GM18951 (cell line): ENCODE measurements around the gene TTLL10.

ENCODE experiments used
- POLR2A ChIP-seq: IDR thresholded peaks from 4 replicates; pipeline ENCODE4 v1.6.1; 2011; ENCODE audit warnings: mild to moderate bottlenecking; ENCODE audit not compliant: insufficient read length, insufficient read depth; ENCODE audit errors: extremely low read depth
- in situ Hi-C: fragments of 300-500 bp; cut with MboI; formaldehyde crosslinking; loops from one replicate; pipeline ENCODE4 v1.12.0; 2022; ENCODE audit warnings: low sequenced_read_pairs, mixed read lengths, inconsistent platforms; ENCODE audit not compliant: unreplicated experiment

Gene TTLL10

DNA sequence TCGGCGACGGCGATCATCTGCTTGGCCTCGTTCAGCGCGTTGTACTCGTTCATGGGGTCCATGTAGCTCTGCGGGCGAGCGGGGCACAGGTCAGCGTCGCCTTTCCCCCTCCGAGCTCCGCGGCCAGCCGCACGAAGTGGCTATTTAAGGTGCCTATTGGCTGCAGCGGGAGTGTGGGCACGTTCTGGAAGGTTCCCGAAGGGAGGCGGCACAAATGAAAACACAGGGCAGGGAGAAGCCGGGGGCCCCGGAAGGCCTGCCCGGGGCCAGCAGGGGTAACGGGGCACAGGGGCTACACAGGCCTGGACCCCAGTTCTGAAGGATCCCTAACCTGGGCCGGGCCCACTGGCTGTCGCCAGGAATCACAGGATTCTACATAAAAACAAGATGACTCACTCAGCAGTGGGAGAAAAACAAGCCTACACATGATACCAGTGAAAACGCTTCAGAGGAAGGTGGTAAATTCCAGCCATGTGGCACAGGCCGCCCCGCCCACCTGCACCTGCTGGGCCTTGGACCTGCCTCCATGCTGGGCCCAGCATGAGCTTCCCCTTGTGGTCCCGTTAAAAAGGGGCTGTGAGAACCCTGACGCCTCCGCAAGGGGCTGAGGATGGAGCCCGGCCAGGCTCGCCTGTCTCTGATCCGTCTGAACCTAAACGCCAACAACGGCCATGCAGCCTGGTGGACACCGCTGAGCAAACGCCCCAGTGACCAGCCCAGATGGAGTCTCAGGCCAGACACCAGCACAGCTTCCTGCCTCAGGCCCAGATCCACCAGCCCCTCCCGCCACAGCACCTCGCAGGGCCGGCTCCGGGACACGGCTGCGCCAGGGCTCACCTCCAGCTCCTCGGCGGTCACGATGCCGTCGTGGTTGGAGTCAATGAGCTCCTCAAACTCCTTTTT, 44.2 kb downstream of the TTLL10 start:
- in situ Hi-C loops, result no loop called here
- TF ChIP-seq POLR2A, result no peak

DNA sequence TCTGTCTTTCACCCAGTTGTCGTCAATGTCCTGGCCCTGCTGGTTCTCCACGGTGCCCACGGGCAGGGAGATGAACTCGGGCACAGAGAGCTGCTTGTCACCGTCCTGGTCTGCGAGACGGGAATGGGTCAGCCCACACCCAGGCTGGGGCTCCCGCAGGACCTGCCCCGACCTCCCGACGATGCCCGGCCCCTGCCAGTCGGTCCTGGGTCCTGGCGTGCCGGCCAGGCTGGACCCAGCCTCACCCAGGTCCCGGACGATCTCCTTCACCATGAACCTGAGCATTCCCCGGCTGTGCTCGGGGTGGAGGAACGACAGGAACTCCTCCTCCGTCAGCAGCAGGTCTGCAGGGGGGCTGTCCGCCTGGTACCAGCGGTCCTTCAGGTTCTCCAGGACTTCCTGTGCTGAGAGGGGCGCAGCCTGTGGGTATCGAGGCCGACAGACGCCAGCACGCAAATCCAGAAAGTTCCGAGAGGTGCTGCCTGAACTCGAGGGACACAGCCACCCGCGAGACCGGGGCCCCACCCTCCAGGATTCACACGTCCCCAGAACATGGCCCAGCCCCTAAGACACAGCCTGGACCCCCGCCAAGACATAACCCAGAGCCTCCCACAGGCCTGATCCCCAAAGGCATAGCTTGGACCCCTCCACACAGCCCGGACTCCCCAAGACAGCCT, 45.0 kb downstream of the TTLL10 start:
- in situ Hi-C loops, result no loop called here
- no peak for TF ChIP-seq POLR2A

- in situ Hi-C loops, result no loop called here
Observed at GRCh38 chr1:1219341-1219740, 45.7 kb downstream of the TTLL10 start.

DNA sequence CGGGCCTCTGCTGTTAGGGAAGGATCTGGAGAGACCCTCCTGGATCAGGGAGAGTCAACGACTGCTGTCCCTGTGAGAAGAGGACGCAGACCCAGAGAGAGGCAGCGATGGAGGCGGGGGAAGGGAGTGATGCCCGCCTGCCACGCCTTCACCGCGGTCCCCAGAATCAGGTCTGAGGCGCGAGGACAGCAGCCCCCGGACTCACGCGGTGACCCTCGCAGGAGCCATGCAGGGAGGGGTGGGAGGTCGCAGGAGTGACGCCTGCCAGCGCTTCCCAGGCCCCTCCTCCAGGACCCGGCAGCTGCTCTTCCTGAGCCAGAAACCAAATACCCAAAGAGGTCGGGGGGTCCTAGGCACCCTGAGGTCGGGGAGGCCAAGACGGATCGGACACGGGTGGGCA, 46.5 kb downstream of the TTLL10 start:
- in situ Hi-C loops, result no loop called here
- no peak for TF ChIP-seq POLR2A

More at GRCh38 chr1:1219341-1219740, 45.7 kb downstream of the TTLL10 start:
- TF ChIP-seq POLR2A, result no peak

DNA sequence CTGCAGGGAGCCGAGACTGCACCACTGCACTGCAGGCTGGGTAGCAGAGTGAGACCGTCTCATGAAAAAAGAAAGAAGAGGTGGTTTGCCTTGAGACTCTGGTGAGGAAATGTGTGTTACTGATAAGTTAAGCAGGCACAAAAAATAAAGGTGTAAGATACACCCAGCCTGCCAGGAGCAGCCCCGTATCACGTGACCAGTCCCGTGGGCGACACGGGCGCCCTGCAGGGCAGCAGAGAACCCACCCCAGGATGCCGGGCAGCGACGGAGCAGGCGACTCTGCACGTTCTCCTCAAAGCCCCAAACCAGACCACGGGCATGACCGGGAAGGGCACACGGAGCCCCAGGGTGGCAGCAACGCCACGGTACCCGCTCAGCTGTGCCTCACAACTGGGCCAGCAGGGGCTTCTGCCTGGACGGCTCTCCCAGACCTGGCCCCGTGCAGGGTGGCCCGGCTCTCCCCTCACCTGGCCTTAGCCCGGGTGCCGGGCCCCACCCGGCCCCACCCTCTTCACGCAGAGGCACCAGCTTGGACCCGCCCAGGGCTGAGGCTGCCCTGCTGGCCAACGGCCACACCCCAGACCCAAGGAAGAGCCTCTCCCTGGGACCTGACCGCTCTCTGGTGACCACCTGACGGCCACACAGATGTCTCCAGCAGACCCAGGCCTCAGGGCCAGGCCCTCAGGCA, 48.4 kb downstream of the TTLL10 start:
- TF ChIP-seq POLR2A, result no peak
- in situ Hi-C loops, result no loop called here

- in situ Hi-C loops, result no loop called here
- no peak for TF ChIP-seq POLR2A
Observed at GRCh38 chr1:1222575-1223225, 49.0 kb downstream of the TTLL10 start.

DNA sequence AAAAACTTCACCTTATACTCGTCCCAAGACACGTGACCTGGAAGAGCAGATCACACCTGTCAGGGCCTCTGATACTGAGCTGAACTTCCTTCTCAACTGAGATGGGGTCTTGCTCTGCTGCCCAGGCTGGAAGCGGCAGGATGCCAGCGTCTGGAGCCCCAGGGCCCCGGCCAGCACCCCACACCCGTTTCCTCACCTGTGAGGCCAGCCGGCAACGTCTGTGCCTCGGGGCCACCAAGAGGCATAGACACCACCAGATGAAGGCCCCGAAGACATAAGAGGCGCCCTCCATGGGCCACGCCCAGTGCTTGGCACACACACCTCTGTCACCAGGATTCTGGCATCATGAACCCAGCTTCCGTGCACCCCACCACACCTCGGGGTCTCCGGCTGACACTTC, 49.6 kb downstream of the TTLL10 start:
- no peak for TF ChIP-seq POLR2A
- in situ Hi-C loops, result no loop called here

- in situ Hi-C loops, result no loop called here
- no peak for TF ChIP-seq POLR2A
Observed at GRCh38 chr1:1223891-1224290, 50.2 kb downstream of the TTLL10 start.

DNA sequence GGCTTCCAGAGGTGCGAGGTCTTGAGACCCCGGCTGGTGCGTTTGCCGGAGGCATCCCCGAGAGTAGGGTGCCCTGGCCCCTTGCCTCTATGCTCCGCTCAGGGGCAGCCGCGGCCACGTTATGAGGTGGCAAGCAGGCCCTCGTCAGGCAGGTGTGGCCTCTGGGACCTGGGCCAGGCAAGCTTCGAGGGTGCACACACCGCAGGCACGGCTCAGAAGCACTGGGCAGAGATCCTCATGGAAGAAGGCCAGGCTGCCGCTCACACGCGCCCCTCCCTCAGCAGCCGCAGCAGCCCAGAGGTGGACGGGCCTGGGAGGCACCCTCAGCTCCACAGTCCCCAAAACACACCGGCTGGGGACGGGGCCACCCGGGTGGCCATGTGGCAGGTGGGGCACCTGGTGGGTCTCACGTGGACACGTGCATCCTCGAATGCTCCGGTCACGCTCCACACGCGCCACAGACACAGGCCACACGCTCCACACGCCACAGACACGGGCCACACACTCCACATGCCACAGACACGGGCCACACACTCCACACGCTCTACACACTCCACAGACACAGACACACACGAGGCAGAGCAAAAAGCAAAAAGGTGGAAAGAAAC, 51.7 kb downstream of the TTLL10 start:
- no peak for TF ChIP-seq POLR2A
- in situ Hi-C loops, result no loop called here

- in situ Hi-C loops, result no loop called here
- TF ChIP-seq POLR2A, result no peak
Observed at GRCh38 chr1:1225913-1226312, 52.2 kb downstream of the TTLL10 start.

- no peak for TF ChIP-seq POLR2A
- in situ Hi-C loops, result no loop called here
Observed at GRCh38 chr1:1226566-1227362, 53.1 kb downstream of the TTLL10 start.

DNA sequence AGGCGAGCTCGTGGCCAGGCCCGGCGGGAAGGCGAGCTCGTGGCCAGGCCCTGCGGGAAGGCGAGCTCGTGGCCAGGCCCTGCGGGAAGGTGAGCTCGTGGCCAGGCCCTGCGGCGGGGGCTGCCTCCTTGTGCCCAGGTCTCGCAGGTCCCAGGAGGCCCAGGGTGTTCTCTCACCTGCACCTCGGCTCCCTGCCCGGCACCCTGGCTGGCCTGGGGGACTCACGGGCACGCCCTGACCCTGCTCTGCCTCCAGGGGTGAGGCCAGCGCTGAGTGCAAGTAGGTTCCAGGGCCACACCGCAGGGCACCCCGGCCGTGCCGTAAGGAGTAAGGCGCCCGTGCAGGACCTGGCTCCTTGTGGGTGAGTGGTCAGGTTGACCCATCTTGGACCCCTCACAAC, 53.7 kb downstream of the TTLL10 start:
- no peak for TF ChIP-seq POLR2A
- in situ Hi-C loops, result no loop called here

DNA sequence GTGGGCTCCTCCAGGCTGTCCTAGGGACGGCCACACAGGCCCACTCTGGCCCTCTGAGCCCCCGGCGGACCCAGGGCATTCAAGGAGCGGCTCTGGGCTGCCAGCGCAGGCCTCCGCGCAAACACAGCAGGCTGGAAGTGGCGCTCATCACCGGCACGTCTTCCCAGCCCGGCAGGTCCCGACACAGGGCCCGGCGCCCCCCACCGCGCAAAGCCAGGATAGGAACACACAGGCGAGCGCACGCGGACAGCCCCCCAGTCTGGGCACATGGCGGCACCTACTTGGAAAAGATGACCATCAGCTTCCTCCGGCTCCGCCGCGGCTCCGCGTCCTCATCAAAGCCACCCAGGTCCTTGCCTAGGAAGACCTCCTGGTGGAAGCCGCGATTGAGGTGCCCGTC, 54.5 kb downstream of the TTLL10 start:
- no peak for TF ChIP-seq POLR2A
- in situ Hi-C loops, result no loop called here
